ENCODE measurements around the gene ASF1B.

Gene ASF1B

GRCh38 chr19:14119644-14120496 is 16.5 kb downstream of the ASF1B start:
- Histone ChIP-seq H3K27ac (peak overlapping the region; percentile 100), H3K4me2 (ENCODE audit: low read length) (peak overlapping the region; percentile 98), H3K27me3 (ENCODE audit: control insufficient read depth, insufficient read depth, low read length) (no peaks in the 10 kb centered on the region), H3K4me3 (ENCODE audit: low read depth, low read length) (no peak overlapping the region), H2AFZ (peak overlapping the region; percentile 82), H3K36me3 (ENCODE audit: control insufficient read depth, insufficient read depth, low read length) (no peaks in the 10 kb centered on the region), H3K79me2 (peaks cover 19% of the 10 kb centered on the region), H3K4me1 (peaks cover 35% of the 10 kb centered on the region), H3K9me3 (ENCODE audit: control insufficient read depth, low read length) (no peaks in the 10 kb centered on the region), H3K9ac (no peak overlapping the region)
- TF ChIP-seq, protein P1, sequence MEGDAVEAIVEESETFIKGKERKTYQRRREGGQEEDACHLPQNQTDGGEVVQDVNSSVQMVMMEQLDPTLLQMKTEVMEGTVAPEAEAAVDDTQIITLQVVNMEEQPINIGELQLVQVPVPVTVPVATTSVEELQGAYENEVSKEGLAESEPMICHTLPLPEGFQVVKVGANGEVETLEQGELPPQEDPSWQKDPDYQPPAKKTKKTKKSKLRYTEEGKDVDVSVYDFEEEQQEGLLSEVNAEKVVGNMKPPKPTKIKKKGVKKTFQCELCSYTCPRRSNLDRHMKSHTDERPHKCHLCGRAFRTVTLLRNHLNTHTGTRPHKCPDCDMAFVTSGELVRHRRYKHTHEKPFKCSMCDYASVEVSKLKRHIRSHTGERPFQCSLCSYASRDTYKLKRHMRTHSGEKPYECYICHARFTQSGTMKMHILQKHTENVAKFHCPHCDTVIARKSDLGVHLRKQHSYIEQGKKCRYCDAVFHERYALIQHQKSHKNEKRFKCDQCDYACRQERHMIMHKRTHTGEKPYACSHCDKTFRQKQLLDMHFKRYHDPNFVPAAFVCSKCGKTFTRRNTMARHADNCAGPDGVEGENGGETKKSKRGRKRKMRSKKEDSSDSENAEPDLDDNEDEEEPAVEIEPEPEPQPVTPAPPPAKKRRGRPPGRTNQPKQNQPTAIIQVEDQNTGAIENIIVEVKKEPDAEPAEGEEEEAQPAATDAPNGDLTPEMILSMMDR (IDR thresholded peaks at IDR 0.05): no peak

- Histone ChIP-seq H3K27me3 (ENCODE audit: control insufficient read depth, insufficient read depth, low read length) (no peaks in the 10 kb centered on the region), H3K4me1 (peaks cover 39% of the 10 kb centered on the region), H3K36me3 (ENCODE audit: control insufficient read depth, insufficient read depth, low read length) (no peaks in the 10 kb centered on the region), H2AFZ (peak overlapping the region; percentile 82), H3K79me2 (peaks cover 25% of the 10 kb centered on the region), H3K9ac (peak overlapping the region; percentile 38), H3K4me2 (ENCODE audit: low read length) (peak overlapping the region; percentile 98), H3K27ac (peak overlapping the region; percentile 100), H3K9me3 (ENCODE audit: control insufficient read depth, low read length) (no peaks in the 10 kb centered on the region), H3K4me3 (ENCODE audit: low read depth, low read length) (peak overlapping the region; percentile 61)
- TF ChIP-seq, protein P1 (IDR thresholded peaks at IDR 0.05): no peak
Measured at GRCh38 chr19:14119146-14119545, 17.2 kb downstream of the ASF1B start.

GRCh38 chr19:14118165-14119051 is 18.0 kb downstream of the ASF1B start:
- peak overlapping the region; percentile 82 for H2AFZ ChIP-seq
- peak overlapping the region; percentile 98 for H3K4me2 ChIP-seq (ENCODE audit: low read length)
- peaks cover 39% of the 10 kb centered on the region for H3K4me1 ChIP-seq
- peak overlapping the region; percentile 61 for H3K4me3 ChIP-seq (ENCODE audit: low read depth, low read length)
- H3K9ac ChIP-seq: peak overlapping the region; percentile 95
- peak overlapping the region; percentile 100 for H3K27ac ChIP-seq
- no peaks in the 10 kb centered on the region for H3K27me3 ChIP-seq (ENCODE audit: control insufficient read depth, insufficient read depth, low read length)
- no peaks in the 10 kb centered on the region for H3K9me3 ChIP-seq (ENCODE audit: control insufficient read depth, low read length)
- H3K36me3 ChIP-seq (ENCODE audit: control insufficient read depth, insufficient read depth, low read length): no peaks in the 10 kb centered on the region
- H3K79me2 ChIP-seq: peaks cover 33% of the 10 kb centered on the region
- TF ChIP-seq, protein P1 (IDR thresholded peaks at IDR 0.05): peak; percentile 5

DNA sequence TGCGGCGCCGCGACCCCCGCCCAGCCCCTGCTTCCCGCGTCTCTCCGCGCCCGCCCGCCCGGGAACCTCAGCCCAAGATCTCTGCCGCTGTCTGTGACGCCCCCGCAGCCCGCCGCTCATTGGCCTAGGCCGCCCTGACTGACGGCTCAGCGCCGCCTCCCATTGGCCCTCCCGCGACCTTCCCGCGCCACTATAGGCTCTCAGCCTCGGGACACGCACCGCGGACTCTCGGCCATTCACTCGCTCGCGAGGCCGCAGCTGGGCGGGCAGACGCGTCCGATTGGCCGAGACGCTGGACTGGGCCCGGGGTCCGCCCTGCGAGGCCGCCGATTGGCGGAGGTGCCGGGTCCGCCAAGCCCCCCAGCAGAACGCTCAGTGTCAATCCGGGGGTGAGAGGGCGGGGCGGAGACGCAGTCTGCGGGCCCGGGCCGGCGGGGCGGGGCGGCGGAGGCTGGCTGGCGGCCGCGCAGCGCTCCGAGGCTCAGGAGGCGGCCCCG is 18.7 kb downstream of the ASF1B start, which contains the start of gene PRKACA:
Gene PRKACA, minus strand, starts transcription at position 95 of the 497 bp plus-strand sequence. CDS start 215 bp downstream, outside the sequence.
- Histone ChIP-seq H3K27me3 (ENCODE audit: control insufficient read depth, insufficient read depth, low read length) (no peaks in the 10 kb centered on the region), H3K4me1 (peaks cover 45% of the 10 kb centered on the region)

More for the DNA sequence above, 18.7 kb downstream of the ASF1B start, which contains the start of gene PRKACA:
- Histone ChIP-seq H2AFZ (peak within 1 kb of the TSS; percentile 82), H3K9ac (peak within 1 kb of the TSS; percentile 97), H3K27ac (peak within 1 kb of the TSS; percentile 100), H3K79me2 (peaks cover 38% of the 10 kb centered on the region), H3K4me2 (ENCODE audit: low read length) (peak within 1 kb of the TSS; percentile 98), H3K4me3 (ENCODE audit: low read depth, low read length) (peak within 1 kb of the TSS; percentile 83), H3K36me3 (ENCODE audit: control insufficient read depth, insufficient read depth, low read length) (no peaks in the 10 kb centered on the region), H3K9me3 (ENCODE audit: control insufficient read depth, low read length) (no peaks in the 10 kb centered on the region)
- TF ChIP-seq, protein P1 (IDR thresholded peaks at IDR 0.05): no peak

Data from parathyroid adenoma (tissue), 2 donors.